Putamen (tissue), 1 donor: Measurements from ENCODE around the gene SHANK2.
A peak's percentile ranks its signal among the peaks of the same experiment; 100 is the strongest.

Source experiments
- DNase-seq: peaks from one replicate; pipeline ENCODE4 v3.0.0-alpha.2; 2016; ENCODE audit warnings: low spot score

SHANK2 gene

DNA sequence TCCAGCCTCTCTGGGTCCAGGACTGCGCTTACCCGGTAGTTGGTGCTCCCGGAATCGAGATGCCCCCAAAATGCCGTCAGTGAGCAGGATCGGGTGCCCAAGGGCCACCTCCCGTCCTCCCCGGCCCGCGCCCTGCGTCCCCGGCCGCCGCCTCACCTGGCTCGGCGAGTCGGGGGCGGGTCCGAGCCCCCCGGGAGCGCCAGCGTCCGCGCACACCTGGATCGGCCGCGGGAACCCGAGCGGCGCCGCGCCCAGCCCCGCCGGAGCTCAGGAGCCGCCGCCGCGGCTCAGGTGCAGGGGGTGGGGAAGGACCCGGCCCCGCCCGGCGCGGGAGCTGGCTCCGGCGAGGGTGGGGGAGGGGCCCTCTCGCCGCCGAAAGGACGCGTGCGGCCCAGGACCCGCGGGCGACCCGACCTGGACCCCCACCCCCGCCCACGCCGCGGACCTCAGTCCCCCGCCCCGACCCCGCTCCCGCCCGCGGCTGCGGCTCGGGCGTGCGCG is at the start of gene SHANK2:
TSS of gene SHANK2 (minus strand) at position 309 of the 501 bp plus-strand sequence. CDS start 105,251 bp downstream, outside the sequence.
- DNase-seq, result no peak

DNA sequence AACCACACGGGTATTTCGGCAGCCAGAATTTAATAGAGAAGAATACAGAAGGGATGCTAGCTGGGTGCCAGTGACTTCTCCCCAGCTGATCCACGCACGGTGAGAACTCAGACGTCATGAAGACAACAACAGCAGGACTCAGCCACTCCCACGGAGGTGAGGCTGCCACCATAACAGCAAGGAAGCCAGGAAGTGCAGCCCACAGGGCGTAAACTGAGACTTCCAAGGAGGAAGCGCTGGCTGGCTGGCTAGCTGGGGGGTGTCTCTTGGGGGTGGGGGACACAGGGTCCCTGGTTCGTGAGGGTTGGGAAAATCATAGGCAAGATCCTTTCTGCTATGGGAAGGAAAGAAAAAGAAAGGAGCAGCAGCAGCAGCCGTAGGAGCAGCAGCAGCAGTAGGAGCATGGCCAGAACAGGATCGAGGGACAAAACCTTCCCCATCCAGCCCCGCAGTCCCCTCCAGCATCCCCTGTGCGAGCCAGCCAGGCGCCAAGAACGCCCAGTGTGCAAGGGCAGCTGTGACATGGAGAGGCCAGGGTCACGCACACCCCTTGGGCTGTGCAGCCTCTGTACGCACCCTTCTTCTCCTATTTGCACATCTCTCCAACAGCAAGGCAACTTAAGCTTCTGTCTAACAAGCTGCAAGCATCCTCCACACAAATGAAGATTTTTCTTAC is 49.6 kb upstream of the SHANK2 start:
- DNase-seq, result no peak

DNA sequence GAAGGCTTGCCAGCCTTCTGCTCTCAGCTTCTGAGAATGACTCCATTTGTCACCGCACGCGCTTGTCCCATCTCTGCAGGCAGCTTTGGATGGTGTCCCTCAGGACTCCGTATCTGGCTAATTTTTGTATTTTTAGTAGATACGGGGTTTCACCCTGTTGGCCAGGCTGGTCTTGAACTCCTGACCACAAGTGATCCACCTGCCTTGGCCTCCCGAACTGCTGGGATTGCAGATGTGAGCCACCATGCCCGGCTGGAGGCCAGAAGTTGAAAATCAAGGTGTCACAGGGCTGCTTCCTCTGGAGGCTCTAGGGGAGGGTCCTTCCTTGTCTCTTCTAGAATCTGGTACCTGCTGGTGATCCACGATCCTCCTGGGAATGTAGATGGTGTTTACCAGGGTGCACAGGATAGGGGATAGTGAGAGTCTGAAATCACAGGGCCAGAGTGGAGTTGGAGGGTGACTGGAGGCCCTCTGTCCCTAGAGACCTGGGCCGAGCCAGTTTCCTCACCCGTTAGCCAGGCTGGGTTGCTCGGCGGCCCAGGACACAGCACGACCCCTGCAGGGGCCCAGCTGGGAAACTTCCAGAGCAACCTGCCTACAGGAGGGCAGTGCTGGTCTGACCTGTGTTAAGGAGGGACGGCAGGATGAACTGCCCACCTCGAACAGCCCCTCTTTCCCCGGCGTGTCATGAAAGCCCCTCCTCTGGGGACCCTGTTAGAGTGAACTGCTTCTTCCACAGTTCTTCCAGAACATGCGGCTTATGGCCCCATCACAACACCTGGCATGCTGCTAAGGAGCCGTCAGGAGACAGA is 48.9 kb upstream of the SHANK2 start:
- DNase-seq, result no peak

DNA sequence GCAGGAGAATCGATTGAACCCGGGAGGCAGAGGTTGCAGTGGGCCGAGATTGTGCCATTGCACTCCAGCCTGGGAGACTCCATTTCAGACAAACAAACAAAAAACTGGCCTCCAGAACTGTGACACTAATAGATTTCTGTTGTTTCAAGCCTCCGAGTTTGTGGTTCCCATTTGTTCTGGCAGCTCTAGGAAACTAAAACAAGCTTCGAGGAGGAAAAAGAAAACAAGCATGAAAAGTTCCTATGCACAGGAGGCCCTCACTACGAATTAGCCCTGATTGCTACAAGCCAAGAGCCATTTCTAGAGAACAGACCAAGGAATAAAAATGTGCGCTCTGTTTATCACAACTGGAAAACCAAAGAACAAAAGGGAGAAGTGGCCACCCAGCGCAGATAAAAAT is 47.8 kb upstream of the SHANK2 start:
- no peak for DNase-seq

DNA sequence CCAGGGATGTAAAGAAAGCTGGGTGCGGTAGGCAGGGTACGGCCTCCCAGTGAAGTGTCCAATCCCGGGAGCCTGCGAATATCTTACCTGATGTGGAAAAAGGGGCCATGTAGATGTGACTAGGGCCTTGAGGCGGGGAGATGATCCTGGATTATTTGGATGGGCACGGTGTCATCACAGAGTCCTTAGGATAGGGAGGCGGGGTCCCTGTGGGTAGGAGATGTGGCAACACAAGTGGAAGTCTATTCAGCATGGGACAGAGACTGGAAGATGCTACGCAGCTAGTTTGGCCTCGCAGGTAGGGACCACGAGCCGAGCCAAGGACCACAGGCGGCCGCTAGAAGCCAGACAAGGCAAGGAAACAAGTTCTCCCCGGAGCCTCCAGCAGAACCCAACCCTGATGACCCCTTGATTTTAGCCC is 46.4 kb upstream of the SHANK2 start:
- no peak for DNase-seq

DNA sequence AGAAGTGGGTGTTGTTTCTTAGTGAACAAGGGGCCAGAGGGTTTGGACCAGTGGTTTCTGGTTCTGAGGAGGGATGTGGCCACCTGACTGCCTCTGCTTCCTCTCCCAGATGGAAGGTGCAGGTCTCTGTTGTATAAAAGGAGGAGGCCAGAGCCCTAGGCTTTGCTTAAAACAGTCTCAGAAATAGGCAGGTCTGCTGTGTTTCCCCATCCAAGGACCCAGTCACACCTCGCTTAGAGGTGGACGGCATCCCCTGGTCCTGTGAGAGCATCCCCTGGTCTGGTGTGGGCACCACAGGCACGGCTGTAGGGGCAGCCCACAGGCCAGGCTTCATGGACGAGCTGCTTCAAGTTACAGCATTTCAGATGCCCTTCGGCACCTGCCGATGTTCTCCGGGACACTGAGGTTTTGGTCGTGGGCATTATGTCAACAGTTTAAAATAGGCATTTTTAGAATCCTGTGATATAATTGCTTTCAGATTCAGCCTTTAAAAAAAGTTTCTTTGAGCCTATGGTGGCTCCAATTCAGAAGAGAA is 45.7 kb upstream of the SHANK2 start:
- no peak for DNase-seq

DNA sequence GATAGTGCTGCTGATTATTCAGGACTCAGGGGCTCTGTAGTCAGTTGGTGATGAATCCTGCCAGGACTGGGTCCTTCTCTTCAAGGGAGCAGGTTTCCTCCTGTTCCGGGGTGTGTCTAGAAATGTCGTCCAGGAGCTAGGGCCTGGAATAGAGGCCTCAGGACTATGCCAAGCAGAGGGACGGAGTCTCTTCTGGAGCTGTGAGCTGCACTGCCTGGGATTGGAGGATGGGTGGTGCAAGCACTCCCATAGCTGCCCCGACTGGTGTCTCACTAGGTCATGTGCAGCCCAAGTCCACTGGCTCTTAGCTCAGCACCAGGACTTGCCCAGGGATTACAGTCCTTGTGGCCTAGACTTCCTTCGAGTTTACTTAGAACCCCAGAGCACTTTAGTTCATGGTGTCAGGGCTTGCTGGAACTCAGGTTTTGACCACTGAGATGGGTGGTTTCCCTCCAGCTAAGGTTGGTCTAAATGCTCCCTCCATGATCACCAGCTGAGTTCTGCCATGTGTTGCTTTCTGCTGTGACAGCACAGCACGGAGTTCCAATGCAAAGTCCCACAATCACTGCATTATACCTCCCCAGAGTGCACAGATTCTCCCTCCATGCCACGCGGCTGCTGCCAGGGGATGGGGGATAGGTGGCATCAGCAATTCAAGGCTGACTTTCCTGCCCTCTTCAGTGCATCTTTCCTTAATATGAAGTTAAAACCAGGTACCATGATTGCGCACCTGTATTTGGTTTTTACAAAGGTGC is 42.6 kb upstream of the SHANK2 start:
- no peak for DNase-seq

DNA sequence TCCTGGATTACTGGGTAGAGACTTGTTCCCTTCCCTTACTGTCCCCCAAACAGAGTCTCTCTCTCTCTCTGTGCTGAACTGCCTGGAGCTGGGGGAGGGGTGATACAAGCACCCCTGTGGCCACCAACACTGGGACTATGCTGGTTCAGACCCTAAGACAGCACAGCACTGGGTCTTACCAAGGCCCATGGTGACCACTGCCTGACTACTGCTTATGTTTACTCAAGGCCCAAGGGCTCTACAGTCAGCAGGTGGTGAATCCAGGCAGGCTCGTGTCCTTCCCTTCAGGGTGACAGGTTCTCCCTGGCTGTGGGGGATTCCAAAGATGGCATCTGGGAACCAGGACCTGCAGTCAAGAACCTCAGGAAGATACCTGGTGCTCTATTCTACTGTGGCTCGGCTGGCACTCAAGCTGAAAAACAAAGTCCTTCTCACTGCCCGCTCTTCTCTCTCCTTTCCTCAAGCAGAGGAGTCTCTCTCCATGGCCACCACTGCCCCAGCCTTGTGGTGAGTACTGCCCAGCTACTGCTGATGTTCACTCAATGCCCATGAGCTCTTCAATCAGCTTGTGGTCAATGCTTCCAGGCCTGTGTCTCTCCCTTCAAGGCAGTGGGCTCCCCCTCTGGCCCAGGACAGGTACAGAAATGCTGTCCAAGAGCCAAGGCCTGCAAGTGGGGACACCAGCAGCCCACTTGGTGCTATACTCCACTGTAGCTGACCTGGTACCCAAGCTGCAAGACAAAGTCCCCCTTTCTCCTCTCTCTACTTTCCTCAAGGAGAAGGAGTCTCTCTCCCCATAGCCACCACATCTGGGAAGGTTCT is 41.8 kb upstream of the SHANK2 start:
- no peak for DNase-seq

DNA sequence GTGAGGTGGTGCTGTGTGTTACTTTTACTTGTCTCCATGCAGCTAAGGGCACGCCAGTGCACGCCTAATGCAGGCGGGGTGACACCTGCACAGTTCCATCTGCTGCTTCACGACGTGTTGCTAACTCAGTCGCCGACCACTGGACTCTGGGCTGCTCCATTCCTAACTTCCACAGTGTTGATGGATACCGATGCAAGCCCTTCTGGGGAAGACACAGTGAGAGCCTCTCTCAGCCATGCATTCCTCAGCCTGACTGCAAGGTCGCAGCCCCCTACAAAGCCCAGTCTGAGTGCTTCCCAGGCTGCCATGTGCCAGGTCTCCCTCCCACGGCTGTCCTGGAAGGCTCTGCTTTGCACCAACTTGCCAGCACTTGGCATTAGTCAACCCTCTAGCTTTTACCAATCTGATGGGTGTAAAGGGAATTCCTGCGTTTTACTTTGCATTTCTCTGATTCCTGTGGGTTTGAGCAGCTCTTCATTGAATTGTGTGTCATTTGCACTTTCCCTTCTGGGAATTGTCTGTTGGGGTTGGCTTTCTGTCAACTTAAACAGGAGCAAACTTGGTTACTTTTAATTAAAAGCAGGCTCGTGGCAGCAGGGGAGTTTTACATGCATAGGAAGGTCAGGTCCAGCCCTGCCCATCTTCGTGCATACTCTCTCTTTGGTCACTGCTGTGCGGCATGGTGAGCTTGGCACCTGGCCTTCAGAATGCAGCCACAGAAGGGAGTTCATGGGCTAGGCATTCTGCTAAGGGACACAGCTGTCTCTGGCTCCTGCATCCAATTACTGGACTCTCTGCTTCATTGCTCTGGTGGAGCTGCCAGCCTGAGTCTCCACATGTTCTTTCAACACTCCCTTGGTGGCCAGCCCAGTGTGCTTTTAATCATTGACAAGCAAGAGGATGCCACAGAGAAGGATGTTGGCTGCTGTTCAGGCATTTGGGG is 34.6 kb upstream of the SHANK2 start:
- DNase-seq, result peak; percentile 16

DNA sequence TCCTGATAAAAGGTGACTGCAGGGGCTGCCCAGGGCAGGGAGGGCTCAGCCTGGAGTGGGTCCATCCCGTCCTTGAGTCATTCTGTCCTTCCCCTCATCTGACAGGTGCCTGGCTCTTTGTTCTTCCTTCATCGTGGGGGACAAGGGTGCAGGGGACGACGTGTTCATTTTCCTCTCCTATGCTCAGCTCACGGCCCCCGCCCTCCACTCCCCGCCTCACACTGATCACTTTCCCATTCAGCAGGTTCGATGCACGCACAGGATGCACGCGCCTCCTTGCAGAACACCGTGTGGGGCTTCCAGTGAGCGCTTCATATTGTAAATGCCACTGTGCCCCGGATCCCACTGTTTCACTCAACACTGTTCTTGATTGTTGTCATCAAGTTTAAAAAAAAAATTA is 32.7 kb upstream of the SHANK2 start:
- DNase-seq, result no peak

DNA sequence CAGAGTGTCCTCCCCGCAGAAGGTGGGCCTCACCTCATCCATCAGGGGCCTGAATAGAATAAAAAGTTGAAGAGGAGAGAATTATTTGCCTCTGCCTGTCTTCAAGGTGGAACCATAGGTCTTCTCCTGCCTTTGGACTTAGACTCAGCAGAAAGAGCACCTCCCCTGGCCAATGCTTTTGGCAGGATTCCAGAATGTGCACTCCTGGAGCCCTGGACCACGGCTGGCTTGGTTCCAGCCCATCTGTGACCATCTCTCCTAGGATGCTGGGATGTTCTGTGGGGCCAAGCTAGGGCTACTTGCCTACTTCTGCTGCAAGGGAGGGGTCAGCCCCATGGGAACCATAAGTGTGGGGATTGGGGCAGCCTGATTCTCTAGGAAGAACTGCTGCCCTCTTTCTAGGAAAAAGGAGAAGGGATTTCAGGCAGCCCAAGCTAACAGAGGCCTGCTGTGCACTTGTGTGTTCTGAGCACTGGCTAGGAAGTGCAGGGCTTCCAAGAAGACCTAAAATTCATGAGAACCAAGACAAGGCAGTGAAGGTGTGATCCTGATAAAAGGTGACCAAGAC is 32.2 kb upstream of the SHANK2 start:
- DNase-seq, result no peak

DNA sequence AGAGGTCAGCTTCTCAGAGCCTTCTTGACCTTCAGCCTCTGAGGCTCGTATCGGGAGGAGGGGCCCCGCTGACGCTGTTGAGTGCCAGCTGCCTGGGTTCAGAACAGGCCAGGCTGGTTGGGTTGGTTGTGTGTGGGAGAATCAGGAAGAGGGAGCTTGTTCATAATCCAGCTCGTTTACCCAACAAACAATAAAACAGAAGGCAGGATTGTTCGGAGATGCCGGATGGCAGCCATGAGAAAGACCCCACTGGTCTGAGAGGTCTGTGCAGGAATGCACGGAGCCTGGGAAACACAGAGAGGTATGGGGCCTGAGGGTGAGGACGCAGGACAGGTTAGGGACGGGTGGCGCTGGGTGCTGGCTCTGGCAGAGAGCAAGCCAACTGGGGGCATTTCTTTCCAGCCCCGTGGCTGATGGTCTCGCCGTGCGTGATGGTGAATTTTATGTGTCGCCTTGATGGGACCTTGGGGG is 31.6 kb upstream of the SHANK2 start:
- no peak for DNase-seq

DNA sequence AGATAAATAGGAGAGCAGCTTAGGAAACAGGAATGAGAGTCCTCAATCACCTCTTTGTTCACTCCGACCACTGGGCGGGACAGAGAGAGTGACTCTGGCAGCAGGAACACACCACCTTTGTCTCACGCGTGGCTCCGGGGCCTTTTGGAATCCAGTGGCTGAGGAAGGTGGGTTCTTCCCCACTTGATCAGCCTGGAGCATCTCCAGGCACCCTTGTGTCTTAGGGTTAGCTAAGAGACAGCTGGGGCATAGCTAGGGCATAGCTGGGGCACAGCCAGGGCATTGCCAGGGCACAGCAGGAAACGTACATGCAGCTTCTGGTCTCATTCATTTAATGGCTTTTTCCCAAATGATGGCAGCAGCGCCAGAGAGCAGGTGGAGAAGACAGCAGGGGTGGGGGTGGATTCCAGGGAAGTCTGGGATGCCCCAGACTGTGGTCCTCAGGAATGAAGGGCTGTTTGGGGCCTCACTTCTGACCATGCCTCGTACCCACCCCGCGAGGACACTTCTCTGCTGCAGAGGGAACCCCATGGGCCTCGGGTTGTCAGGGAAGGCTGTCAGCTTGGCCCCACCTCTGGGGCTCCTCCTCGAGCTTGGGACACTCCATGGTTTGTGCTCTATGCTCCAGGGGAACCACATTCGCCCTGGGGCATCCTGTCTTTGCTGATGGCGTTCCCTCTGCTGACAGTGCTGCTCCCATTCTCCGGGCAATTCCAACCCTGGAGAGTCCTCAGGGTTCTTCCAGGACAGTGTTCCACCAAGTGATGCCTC is 30.4 kb upstream of the SHANK2 start:
- DNase-seq, result no peak

DNA sequence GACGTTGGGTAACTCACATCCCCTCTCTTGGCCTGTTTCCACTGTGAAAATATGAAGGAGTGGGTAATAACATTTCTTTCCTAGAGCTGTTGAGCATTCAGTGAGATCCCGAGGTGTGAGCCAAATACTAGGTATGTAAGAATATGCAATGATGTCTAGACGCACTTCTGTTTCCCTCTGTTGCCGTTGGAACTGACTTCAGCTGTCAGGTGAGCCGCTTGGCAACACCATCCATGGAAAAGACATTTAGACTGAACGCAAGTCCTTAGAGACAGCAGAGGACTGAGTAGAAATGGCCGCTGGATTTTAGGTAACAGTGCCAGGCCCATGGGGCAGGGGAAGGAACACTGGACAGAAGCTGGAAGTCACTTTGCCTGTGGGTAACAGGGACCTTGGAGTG is 29.5 kb upstream of the SHANK2 start:
- no peak for DNase-seq

DNA sequence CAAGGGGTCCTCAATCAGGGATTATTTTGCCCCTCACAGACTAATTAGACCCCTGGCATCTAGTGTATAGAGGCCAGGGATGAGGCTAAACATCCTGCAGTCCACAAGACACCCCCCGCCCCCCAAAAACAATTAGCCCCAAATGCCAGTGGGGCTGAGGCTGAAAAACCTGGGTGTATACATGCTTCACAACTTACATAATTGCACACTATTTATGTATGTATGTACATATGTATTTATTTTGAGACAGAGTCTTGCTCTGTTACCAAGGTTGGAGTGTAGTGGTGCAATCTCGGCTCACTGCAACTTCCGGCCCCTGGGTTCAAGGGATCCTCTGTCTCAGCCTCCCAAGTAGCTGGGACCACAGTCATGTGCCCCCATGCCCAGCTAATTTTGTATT is 28.8 kb upstream of the SHANK2 start:
- no peak for DNase-seq

DNA sequence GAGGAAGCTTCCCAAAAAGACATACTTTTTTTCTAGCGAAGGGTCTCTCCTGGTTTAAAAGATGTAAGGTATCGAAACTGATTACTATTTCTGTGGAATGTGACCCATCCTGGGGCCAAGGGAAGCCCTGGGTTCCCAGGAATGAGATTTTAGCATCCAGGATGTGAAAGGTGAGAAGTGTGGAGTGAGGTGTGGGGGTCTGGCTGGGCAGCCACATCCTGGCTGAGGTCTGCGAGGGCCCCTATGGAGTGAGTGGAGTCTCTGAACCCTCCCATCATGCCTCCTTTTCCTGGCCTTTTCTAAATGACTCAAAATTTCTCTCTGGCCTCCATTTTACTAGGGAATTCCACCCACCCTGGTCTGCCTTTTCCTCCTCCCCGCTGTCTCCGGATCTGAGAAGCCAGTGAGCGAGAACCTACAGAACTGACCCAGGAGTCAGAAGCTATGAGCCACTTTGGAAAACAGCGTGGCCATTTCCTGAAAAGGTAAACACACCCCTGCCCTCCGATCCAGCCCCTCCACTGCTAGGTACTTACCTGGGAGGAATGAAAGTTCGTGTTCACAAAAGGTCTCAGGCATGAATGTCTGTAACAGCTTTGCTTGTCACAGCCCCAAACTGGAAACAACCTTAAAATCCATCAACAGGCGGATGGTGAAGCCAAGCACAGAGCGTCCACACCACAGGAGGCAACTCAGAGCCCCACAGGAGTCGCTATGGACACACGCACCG is 27.7 kb upstream of the SHANK2 start:
- DNase-seq, result no peak

DNA sequence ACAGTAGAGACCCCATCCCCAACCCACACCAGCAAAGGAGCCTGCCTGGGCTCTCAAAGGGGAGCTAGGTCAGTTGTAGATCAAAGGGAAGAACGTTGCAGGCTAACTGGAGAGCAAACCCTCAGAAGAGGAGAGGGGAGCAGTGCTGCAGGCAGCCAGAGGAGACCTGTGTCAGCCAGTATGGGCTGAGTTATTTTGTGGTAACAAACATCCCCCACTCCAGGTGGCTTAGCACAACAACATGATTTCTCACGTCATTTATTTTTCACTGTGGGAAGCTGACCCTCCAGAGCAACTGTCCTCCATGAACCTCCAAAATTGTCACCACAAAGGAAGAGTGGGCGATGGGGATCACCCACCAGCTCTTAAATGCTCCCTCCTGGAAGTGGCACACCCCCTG is 19.8 kb upstream of the SHANK2 start:
- DNase-seq, result no peak
